ENCODE data around the gene MIR17HG.

MIR17HG gene

DNA sequence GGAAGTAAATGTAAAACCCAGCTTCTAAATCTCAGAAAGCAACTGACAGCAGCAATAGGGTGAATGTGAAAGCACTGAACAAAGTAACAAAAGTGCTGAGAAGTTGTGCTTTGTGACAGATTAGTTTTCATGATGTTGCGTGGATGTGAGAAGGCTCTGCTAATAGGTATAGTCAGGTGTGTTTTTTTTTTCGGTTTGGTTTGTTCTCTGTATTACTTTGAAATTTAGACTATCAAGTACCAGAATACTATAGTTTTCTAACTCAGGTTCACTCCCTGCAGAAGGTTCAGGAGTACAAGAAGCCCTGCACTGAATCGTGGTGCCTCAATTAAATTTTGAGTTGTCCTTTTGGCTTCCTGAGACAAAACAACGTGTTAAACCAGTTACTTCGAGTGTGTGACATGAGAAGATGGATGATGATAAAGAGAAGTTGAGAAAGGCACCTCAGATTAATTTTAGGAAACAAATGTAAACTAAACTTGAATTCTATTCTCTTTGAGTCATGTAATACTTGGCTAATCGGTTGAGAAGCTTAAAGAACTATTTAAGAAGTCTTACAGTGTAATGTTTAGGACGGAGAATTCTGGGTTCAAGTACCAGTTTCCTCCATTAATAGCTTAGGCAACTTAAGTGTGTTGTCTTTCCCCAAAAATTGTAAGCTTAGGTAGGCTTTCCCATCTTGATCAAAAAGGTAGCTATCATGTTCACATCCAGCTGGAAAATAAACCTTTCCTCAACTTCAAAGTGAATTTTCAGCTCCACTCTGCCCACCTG is 10.3 kb downstream of the MIR17HG start:
- Histone ChIP-seq H3K4me2 (ENCODE audit: low read length, poor library complexity, severe bottlenecking) (no peak overlapping the region), H2BK15ac (ENCODE audit: low read depth, poor library complexity, severe bottlenecking) (no peak overlapping the region), H3K4me3 (ENCODE audit: insufficient read depth in 1 of 2, low read depth in 1 of 2, low read length in 2 of 2) (no peak overlapping the region), H3K14ac (ENCODE audit: low read length in 2 of 2) (no peak overlapping the region), H4K8ac (ENCODE audit: low read length) (no peak overlapping the region), H3K4me1 (ENCODE audit: control insufficient read depth, insufficient read depth, low read depth, low read length) (no peaks in the 10 kb centered on the region), H3K36me3 (ENCODE audit: control insufficient read depth in 1 of 2, insufficient read depth in 2 of 2, low read depth in 1 of 2, low read length in 2 of 2) (peaks cover 1 to 49% of the 10 kb centered on the region in 2 experiments), H3K4ac (ENCODE audit: low read depth in 1 of 2, low read length in 2 of 2) (no peak overlapping the region), H2BK12ac (ENCODE audit: low read length in 2 of 2) (no peak overlapping the region), H2AFZ (ENCODE audit: low read depth, low read length) (no peak overlapping the region), H2BK120ac (ENCODE audit: low read depth, low read length) (no peak overlapping the region), H2AK5ac (ENCODE audit: low read length, severe bottlenecking) (no peak overlapping the region), H3K9me3 (ENCODE audit: control insufficient read depth, low read length) (no peaks in the 10 kb centered on the region), H3K23ac (ENCODE audit: low read length in 2 of 2) (no peak overlapping the region), H3K9ac (ENCODE audit: low read length) (no peak overlapping the region), H3K18ac (ENCODE audit: low read depth in 1 of 2, low read length in 2 of 2) (no peak overlapping the region), H4K91ac (ENCODE audit: low read length) (no peak overlapping the region), H3K27ac (ENCODE audit: low read length, poor library complexity, severe bottlenecking) (no peak overlapping the region), H3K27me3 (ENCODE audit: control insufficient read depth in 1 of 2, insufficient read depth in 1 of 2, low read length in 2 of 2) (no peaks in the 10 kb centered on the region), H3K79me1 (replicated peaks; ENCODE audit: low read length, poor library complexity, severe bottlenecking) (peaks cover 5% of the 10 kb centered on the region), H2BK5ac (ENCODE audit: low read depth, low read length, poor library complexity, severe bottlenecking) (no peak overlapping the region)
- WGBS: 78% methylated on average over 5 of the region's 7 CpGs
- DNase-seq: no peak

DNA sequence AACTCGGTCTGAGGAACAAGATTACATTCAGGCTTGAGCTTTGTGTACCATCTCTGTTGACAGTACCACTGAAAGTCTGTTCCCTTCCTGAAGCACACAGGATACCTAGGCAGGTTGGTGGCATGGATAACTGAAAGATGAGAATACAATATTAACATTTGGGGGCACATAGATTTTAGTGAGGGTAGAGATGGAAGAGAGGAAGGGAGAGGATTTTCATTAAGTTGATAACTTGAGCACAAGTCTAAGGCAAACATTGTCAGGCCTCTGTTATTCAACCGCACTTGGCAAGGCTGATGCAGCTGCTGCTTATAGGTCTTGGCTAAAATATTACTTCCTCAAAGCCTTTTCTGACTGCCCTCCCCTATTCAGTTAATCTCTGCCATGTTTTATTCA is 10.9 kb downstream of the MIR17HG start:
- Histone ChIP-seq H3K9me3 (ENCODE audit: control insufficient read depth, low read length) (no peaks in the 10 kb centered on the region), H2BK120ac (ENCODE audit: low read depth, low read length) (no peak overlapping the region), H3K9ac (ENCODE audit: low read length) (no peak overlapping the region), H2BK12ac (ENCODE audit: low read length in 2 of 2) (no peak overlapping the region), H3K27me3 (ENCODE audit: control insufficient read depth in 1 of 2, insufficient read depth in 1 of 2, low read length in 2 of 2) (no peaks in the 10 kb centered on the region), H2BK5ac (ENCODE audit: low read depth, low read length, poor library complexity, severe bottlenecking) (no peak overlapping the region), H2BK15ac (ENCODE audit: low read depth, poor library complexity, severe bottlenecking) (no peak overlapping the region), H4K8ac (ENCODE audit: low read length) (no peak overlapping the region), H3K36me3 (ENCODE audit: control insufficient read depth in 1 of 2, insufficient read depth in 2 of 2, low read depth in 1 of 2, low read length in 2 of 2) (peaks cover 0 to 43% of the 10 kb centered on the region in 2 experiments), H3K4me1 (ENCODE audit: control insufficient read depth, insufficient read depth, low read depth, low read length) (no peaks in the 10 kb centered on the region), H2AK5ac (ENCODE audit: low read length, severe bottlenecking) (no peak overlapping the region), H3K14ac (ENCODE audit: low read length in 2 of 2) (no peak overlapping the region), H3K18ac (ENCODE audit: low read depth in 1 of 2, low read length in 2 of 2) (no peak overlapping the region), H3K4me3 (ENCODE audit: insufficient read depth in 1 of 2, low read depth in 1 of 2, low read length in 2 of 2) (no peak overlapping the region), H4K91ac (ENCODE audit: low read length) (no peak overlapping the region), H3K27ac (ENCODE audit: low read length, poor library complexity, severe bottlenecking) (no peak overlapping the region), H3K23ac (ENCODE audit: low read length in 2 of 2) (no peak overlapping the region), H3K4ac (ENCODE audit: low read depth in 1 of 2, low read length in 2 of 2) (no peak overlapping the region), H2AFZ (ENCODE audit: low read depth, low read length) (no peak overlapping the region), H3K79me1 (replicated peaks; ENCODE audit: low read length, poor library complexity, severe bottlenecking) (peaks cover 3% of the 10 kb centered on the region), H3K4me2 (ENCODE audit: low read length, poor library complexity, severe bottlenecking) (no peak overlapping the region)
- whole genome bisulfite sequencing: 85% methylated on average over 2 of the region's 2 CpGs
- DNase-seq: no peak

- Histone ChIP-seq H3K14ac (ENCODE audit: low read length in 2 of 2) (no peak overlapping the region), H3K4me3 (ENCODE audit: insufficient read depth in 1 of 2, low read depth in 1 of 2, low read length in 2 of 2) (no peak overlapping the region), H2AFZ (ENCODE audit: low read depth, low read length) (no peak overlapping the region), H2BK120ac (ENCODE audit: low read depth, low read length) (no peak overlapping the region), H3K9ac (ENCODE audit: low read length) (no peak overlapping the region), H3K9me3 (ENCODE audit: control insufficient read depth, low read length) (no peaks in the 10 kb centered on the region), H2BK12ac (ENCODE audit: low read length in 2 of 2) (no peak overlapping the region), H3K4me2 (ENCODE audit: low read length, poor library complexity, severe bottlenecking) (no peak overlapping the region), H3K36me3 (ENCODE audit: control insufficient read depth in 1 of 2, insufficient read depth in 2 of 2, low read depth in 1 of 2, low read length in 2 of 2) (peaks cover 0 to 35% of the 10 kb centered on the region in 2 experiments), H3K27me3 (ENCODE audit: control insufficient read depth in 1 of 2, insufficient read depth in 1 of 2, low read length in 2 of 2) (no peaks in the 10 kb centered on the region), H2AK5ac (ENCODE audit: low read length, severe bottlenecking) (no peak overlapping the region), H2BK15ac (ENCODE audit: low read depth, poor library complexity, severe bottlenecking) (no peak overlapping the region), H3K27ac (ENCODE audit: low read length, poor library complexity, severe bottlenecking) (no peak overlapping the region), H3K18ac (ENCODE audit: low read depth in 1 of 2, low read length in 2 of 2) (no peak overlapping the region), H2BK5ac (ENCODE audit: low read depth, low read length, poor library complexity, severe bottlenecking) (no peak overlapping the region), H3K23ac (ENCODE audit: low read length in 2 of 2) (no peak overlapping the region), H4K91ac (ENCODE audit: low read length) (no peak overlapping the region), H3K4ac (ENCODE audit: low read depth in 1 of 2, low read length in 2 of 2) (no peak overlapping the region), H3K79me1 (replicated peaks; ENCODE audit: low read length, poor library complexity, severe bottlenecking) (peaks cover 3% of the 10 kb centered on the region), H4K8ac (ENCODE audit: low read length) (no peak overlapping the region), H3K4me1 (ENCODE audit: control insufficient read depth, insufficient read depth, low read depth, low read length) (no peaks in the 10 kb centered on the region)
- DNase-seq: no peak
- 91% methylated on average over 2 of the region's 4 CpGs for WGBS
Observed at GRCh38 chr13:91359111-91359510, 11.6 kb downstream of the MIR17HG start.

- no peak overlapping the region for H3K23ac ChIP-seq (ENCODE audit: low read length in 2 of 2)
- H3K79me1 ChIP-seq (replicated peaks; ENCODE audit: low read length, poor library complexity, severe bottlenecking): peaks cover 3% of the 10 kb centered on the region
- H3K18ac ChIP-seq (ENCODE audit: low read depth in 1 of 2, low read length in 2 of 2): no peak overlapping the region
- no peak overlapping the region for H3K9ac ChIP-seq (ENCODE audit: low read length)
- no peaks in the 10 kb centered on the region for H3K4me1 ChIP-seq (ENCODE audit: control insufficient read depth, insufficient read depth, low read depth, low read length)
- no peak overlapping the region for H3K4ac ChIP-seq (ENCODE audit: low read depth in 1 of 2, low read length in 2 of 2)
- no peak overlapping the region for H3K4me2 ChIP-seq (ENCODE audit: low read length, poor library complexity, severe bottlenecking)
- no peak for DNase-seq
- H4K8ac ChIP-seq (ENCODE audit: low read length): no peak overlapping the region
- no peak overlapping the region for H3K4me3 ChIP-seq (ENCODE audit: insufficient read depth in 1 of 2, low read depth in 1 of 2, low read length in 2 of 2)
- whole genome bisulfite sequencing: no CpG with 5 or more reads among the region's 3 CpGs
- no peaks in the 10 kb centered on the region for H3K9me3 ChIP-seq (ENCODE audit: control insufficient read depth, low read length)
- H2AFZ ChIP-seq (ENCODE audit: low read depth, low read length): no peak overlapping the region
- peaks cover 0 to 30% of the 10 kb centered on the region in 2 experiments for H3K36me3 ChIP-seq (ENCODE audit: control insufficient read depth in 1 of 2, insufficient read depth in 2 of 2, low read depth in 1 of 2, low read length in 2 of 2)
- no peak overlapping the region for H2BK12ac ChIP-seq (ENCODE audit: low read length in 2 of 2)
- no peak overlapping the region for H2BK120ac ChIP-seq (ENCODE audit: low read depth, low read length)
- no peak overlapping the region for H2BK5ac ChIP-seq (ENCODE audit: low read depth, low read length, poor library complexity, severe bottlenecking)
- H3K27ac ChIP-seq (ENCODE audit: low read length, poor library complexity, severe bottlenecking): no peak overlapping the region
- no peak overlapping the region for H2BK15ac ChIP-seq (ENCODE audit: low read depth, poor library complexity, severe bottlenecking)
- H4K91ac ChIP-seq (ENCODE audit: low read length): no peak overlapping the region
- H2AK5ac ChIP-seq (ENCODE audit: low read length, severe bottlenecking): no peak overlapping the region
- no peak overlapping the region for H3K14ac ChIP-seq (ENCODE audit: low read length in 2 of 2)
- no peaks in the 10 kb centered on the region for H3K27me3 ChIP-seq (ENCODE audit: control insufficient read depth in 1 of 2, insufficient read depth in 1 of 2, low read length in 2 of 2)
Observed at GRCh38 chr13:91359631-91360030, 12.1 kb downstream of the MIR17HG start.
